HG02840 (cell line): ENCODE results near the gene ADPRM.
"Not testable (repeated sequence)": the region's sequence is repeated elsewhere in the genome, so short reads cannot be mapped to it uniquely, and the experiment has no call there.

Experiments used
- ATAC-seq: cut with Tn5 transposase; IDR thresholded peaks from one replicate; pipeline ENCODE4 v1.9.1; 2021; ENCODE audit warnings: mild to moderate bottlenecking, moderate library complexity, moderate number of reproducible peaks; ENCODE audit not compliant: unreplicated experiment, low FRiP score

The ADPRM gene

GRCh38 chr17:10697092-10698081 is at the start of gene ADPRM, which contains the start of gene SCO1:
Gene ADPRM, plus strand, starts transcription at chr17:10697594. Its CDS starts 7,333 bp downstream, at chr17:10704927.
Gene SCO1, minus strand, starts transcription at chr17:10697533. Its CDS starts 26 bp downstream, at chr17:10697507.
- peak; percentile 96 for ATAC-seq

DNA sequence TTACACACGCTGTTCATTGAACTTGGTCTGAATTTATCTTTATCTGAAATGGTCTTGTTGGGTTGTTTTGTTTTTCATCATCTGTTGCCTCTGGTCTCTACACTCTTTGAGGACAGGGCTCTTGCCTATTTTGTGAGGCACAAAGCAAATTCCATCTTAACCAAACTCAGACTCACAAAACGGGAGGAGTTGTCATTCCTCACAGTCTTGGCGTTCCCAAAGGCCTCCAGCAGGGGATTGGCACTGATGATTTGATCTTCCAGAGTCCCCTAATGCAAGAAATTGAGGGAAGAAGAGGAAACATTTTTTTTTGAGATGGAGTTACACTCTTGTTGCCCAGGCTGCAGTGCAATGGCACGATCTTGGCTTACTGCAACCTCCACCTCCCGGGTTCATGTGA is 49.0 kb upstream of the ADPRM start:
- ATAC-seq, result no peak

- ATAC-seq, result no peak
These were observed 48.4 kb upstream of the ADPRM start for GRCh38 chr17:10648956-10649355.

- no peak for ATAC-seq
These were observed 47.8 kb upstream of the ADPRM start for GRCh38 chr17:10649602-10650001.

DNA sequence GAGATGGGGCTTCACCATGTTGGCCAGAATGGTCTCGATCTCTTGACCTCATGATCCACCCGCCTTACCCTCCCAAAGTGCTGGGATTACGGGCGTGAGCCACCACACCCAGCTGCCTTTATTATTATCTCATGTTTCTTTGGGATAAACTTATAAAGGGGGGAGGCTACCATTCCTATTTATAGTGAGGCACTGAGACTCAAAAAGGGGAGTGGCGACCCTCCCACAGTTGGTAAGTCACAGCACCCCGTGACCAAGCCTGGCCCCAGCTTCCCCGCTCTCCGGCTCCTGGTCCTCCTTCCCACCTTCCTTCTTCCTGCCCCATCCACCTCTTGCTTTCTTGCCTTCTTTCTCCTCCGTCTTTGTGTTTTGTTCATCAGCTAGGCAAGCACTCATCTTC is 45.5 kb upstream of the ADPRM start:
- ATAC-seq, result no peak

GRCh38 chr17:10652984-10653659 is 44.3 kb upstream of the ADPRM start:
- no peak for ATAC-seq

DNA sequence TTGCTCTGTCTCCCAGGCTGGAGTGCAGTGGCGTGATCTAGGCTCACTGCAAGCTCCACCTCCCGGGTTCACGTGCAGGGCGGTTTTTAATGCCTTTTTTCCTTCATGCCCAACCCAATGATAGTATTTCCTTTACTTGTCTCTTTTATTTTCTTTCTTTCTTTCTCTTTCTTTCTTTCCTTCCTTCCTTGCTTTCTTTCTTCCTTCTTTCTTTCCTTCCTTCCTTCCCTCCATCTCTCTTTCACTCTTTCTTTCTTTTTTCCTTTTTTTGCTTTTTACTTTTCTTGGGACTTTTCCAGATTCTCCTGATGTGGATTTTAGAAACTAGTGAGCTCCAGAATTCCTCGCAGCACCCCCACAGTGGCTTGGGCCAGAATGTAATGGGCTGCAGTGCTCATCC is 43.4 kb upstream of the ADPRM start:
- ATAC-seq, result no peak

- ATAC-seq, result no peak
These were observed 40.2 kb upstream of the ADPRM start, which contains the start of gene MYH3 for GRCh38 chr17:10657148-10657547. Gene MYH3, minus strand, starts transcription at chr17:10657309. Its CDS starts 2,245 bp downstream, at chr17:10655064.

GRCh38 chr17:10657879-10658278 is 39.5 kb upstream of the ADPRM start:
- no peak for ATAC-seq

- no peak for ATAC-seq
These were observed 36.0 kb upstream of the ADPRM start for GRCh38 chr17:10661437-10661836.

DNA sequence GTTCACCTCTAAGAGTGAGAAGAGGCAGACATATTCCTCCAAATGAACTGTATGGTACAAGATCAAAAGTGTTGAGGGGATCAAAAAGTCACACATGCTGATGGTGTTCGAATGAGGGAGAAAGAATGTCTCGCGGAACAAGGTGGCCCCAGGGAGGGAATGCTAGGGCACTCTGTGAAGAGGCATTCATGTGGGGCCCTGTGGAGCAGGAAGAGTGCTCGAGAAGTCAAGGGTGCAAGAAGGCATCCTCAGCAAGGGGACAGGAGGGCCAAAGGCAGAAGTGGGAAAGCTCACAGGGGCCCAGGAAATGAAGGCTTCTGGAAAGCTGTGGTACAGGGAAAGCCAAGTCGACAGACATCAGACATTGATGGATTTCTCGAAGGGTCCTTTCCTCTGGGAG is 34.2 kb upstream of the ADPRM start:
- ATAC-seq, result no peak

DNA sequence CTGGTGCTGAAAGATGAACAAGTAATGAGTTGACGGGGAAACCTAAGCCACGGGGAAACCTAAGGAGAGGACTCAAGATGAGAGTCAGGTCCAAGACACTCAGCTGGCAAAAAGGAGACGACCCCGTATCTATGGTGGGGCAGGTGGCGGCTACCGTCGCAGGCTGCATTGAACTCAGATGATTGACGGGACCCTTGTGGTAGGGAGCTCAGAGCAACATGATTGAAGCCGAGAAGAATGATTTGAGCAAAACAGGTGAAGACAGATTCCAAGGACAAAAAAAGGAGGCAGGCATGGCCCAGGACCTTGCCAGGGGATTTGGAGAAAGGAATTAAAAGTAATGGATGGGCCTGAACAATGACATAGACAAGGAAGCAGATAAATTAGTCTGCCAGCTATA is 32.8 kb upstream of the ADPRM start:
- ATAC-seq, result no peak

DNA sequence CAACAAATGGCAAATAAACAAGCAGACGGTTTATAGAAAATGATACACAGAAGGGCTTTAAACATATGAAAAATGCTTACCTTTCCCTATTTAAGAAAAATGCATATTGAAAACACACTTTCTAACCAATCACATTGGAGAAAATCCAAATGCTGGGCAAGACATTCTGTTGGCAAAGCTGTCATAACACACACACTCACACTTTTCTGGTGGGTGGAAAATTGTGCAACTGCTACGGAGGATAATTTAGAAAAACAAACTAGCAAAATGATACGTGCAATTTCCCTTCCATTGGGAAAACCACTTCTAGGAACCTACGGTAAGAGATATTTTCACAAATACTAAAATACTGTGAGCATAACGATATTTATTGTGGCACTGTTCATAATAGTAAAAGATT is 30.5 kb upstream of the ADPRM start:
- ATAC-seq, result no peak

DNA sequence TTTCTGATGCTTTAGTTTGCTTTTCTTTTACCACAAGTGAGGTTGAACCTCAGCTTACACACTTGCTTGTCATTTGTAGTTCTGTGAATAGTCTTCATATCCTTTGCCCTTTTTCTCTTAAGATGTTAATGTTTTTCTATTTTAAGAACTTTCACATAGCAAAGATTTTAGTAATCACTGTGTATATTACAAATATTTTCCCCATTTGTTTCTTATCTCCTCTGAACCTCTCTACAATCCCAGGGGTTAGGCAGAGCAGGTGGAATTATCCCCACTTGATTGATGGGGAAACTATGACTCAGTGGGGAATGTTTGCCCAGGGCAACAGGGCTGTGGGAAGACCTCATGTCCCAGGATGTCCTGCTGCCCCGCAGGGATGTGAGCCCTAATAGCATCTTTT is 28.6 kb upstream of the ADPRM start:
- no peak for ATAC-seq

DNA sequence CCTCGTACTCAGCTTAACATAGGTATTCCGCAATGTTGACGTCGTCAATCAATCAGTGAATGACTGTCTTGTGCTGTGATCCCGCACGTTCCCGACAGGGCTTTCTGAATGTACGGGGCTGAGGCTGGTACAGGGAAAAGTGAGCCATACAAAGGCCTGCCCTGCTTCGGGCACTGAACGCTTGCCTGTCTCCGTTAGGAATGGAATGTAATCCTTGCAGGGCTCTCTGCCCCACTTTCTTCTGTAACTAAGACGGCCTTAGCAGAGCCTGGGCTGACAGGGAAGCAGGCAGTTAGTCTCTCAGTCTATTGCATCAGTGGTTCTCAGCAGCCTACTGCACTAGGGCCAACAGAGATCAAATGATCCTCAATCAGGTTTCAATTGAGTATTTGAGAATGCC is 24.1 kb upstream of the ADPRM start:
- no peak for ATAC-seq

DNA sequence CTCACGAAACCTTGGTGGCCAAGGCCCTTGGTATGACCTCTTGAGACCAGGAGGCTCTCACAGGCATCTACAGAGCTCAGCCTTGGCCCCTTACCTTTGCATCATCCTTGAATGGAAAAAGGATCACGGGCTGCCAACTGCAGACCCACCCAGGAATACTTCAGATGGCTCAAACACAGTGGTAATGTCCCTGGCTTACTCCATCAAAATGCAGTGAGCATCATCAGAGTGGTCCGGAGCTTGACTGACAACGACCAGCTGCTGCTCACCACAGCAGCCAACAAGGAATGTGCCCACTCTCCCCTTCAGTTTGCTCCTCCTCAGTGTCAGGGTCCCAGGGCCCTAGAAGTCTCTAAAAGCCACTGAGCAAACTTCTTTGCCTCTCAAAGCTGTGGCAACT is 22.7 kb upstream of the ADPRM start:
- ATAC-seq, result no peak

DNA sequence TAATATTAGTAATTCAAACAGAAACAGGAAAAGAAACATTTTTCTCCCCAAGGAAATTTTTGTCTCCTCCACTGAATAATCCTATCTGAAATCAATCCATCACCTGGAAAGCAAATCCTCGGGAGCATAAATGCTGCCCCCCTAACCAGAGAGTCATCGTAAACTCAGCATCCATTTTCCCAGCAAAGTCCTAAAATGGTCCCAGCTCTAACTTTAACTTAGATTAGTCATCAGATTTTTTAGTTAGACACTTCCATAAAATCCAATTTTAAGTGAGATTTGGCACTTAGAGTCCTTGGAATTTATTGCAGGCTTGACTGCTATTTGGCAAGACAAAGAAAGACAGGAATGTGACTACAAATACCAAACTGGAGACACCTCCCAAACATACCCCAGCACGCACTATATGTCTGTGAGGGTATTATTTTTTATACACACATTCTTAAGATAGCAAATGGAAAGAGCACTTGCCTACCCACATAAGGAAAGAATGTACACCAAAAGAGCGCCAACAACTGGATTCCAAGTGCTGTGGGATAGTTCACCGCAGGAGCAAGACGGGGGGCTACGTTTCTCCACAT is 15.4 kb upstream of the ADPRM start:
- no peak for ATAC-seq

GRCh38 chr17:10683853-10684252 is 13.5 kb upstream of the ADPRM start:
- ATAC-seq, result no peak

DNA sequence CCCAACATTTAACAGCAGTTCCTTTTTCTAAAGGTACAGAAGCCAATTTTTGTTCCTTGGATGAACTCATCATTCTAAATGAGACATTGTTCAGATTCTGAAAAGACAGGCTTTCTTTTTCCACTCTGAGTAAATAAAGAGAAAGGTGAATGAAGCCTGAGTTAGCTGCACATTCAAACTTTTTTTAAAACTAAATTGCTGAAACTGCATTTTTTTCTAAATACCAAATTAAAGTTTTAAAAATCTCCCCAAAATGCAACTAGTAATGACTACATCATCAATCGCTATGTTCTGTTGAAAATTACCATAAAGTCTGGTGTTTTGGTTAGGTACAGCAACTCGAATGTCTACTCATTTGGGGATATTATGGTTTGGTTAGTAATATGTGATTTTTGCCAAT is 9.9 kb upstream of the ADPRM start:
- no peak for ATAC-seq

DNA sequence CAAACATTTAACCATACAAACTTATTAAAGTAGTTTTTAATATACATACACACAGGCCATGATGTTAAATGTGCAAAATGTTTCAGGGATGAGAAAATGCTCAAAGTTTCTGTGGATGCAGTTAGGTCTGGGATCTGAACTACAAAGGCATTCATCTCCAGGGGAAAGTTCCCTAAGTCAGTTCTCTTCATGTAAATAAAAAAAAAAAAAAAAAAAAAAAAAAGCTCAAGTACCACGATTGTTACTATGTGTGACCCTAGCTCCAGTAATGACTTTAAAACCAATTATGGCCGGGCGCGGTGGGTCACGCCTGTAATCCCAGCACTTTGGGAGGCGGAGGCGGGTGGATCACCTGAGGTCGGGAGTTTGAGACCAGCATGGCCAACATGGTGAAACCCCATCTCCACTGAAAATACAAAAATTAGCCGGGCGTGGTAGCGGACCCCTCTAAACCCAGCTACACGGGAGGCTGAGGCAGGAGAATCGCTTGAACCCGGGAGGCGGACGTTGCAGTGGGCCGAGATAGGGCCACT is 1.5 kb upstream of the ADPRM start:
- not testable (repeated sequence) for ATAC-seq
